Measurements from ENCODE around the gene SLC19A2.

Gene SLC19A2

GRCh38 chr1:169488157-169488556, 2.4 kb upstream of the SLC19A2 start:
- no peak overlapping the region for H3K27ac ChIP-seq (ENCODE audit: low read length)
- H3K4me3 ChIP-seq (ENCODE audit: low read length) = no peak overlapping the region
- peaks cover 2% of the 10 kb centered on the region; the same call in 1 of the 2 replicates for H3K4me1 ChIP-seq (ENCODE audit: control insufficient read depth, insufficient read depth, low read length)
- H3K9me3 ChIP-seq (ENCODE audit: control insufficient read depth, insufficient read depth, low read length) = no peaks in the 10 kb centered on the region
- no CpG with 5 or more reads among the region's 4 CpGs for WGBS (ENCODE audit: insufficient coverage, insufficient read length)
- no peaks in the 10 kb centered on the region for H3K27me3 ChIP-seq (ENCODE audit: control insufficient read depth, insufficient read depth, low read length)
- no peaks in the 10 kb centered on the region for H3K36me3 ChIP-seq (ENCODE audit: control insufficient read depth, insufficient read depth, low read length)
- no peak for DNase-seq (ENCODE audit: low read depth, low spot score)

GRCh38 chr1:169487561-169487960, 1.8 kb upstream of the SLC19A2 start:
- no peaks in the 10 kb centered on the region for H3K36me3 ChIP-seq (ENCODE audit: control insufficient read depth, insufficient read depth, low read length)
- H3K9me3 ChIP-seq (ENCODE audit: control insufficient read depth, insufficient read depth, low read length) = no peaks in the 10 kb centered on the region
- no peak overlapping the region for H3K27ac ChIP-seq (ENCODE audit: low read length)
- H3K4me1 ChIP-seq (ENCODE audit: control insufficient read depth, insufficient read depth, low read length) = peaks cover 2% of the 10 kb centered on the region; the same call in 1 of the 2 replicates
- WGBS (ENCODE audit: insufficient coverage, insufficient read length) = no CpG with 5 or more reads among the region's 16 CpGs
- H3K27me3 ChIP-seq (ENCODE audit: control insufficient read depth, insufficient read depth, low read length) = no peaks in the 10 kb centered on the region
- no peak for DNase-seq (ENCODE audit: low read depth, low spot score)
- H3K4me3 ChIP-seq (ENCODE audit: low read length) = no peak overlapping the region

- no CpG with 5 or more reads among the region's 5 CpGs for WGBS (ENCODE audit: insufficient coverage, insufficient read length)
- DNase-seq (ENCODE audit: low read depth, low spot score) = no peak
- no peak overlapping the region for H3K4me3 ChIP-seq (ENCODE audit: low read length)
- H3K27me3 ChIP-seq (ENCODE audit: control insufficient read depth, insufficient read depth, low read length) = no peaks in the 10 kb centered on the region
- no peak overlapping the region for H3K27ac ChIP-seq (ENCODE audit: low read length)
- H3K36me3 ChIP-seq (ENCODE audit: control insufficient read depth, insufficient read depth, low read length) = no peaks in the 10 kb centered on the region
- peaks cover 2% of the 10 kb centered on the region; the same call in 1 of the 2 replicates for H3K4me1 ChIP-seq (ENCODE audit: control insufficient read depth, insufficient read depth, low read length)
- H3K9me3 ChIP-seq (ENCODE audit: control insufficient read depth, insufficient read depth, low read length) = no peaks in the 10 kb centered on the region
Measured at GRCh38 chr1:169487133-169487532, 1.4 kb upstream of the SLC19A2 start.

GRCh38 chr1:169486281-169487051, 722 bp upstream of the SLC19A2 start:
- Histone ChIP-seq H3K9me3 (ENCODE audit: control insufficient read depth, insufficient read depth, low read length) (no peaks in the 10 kb centered on the region), H3K36me3 (ENCODE audit: control insufficient read depth, insufficient read depth, low read length) (no peaks in the 10 kb centered on the region), H3K4me1 (ENCODE audit: control insufficient read depth, insufficient read depth, low read length) (peaks cover 2% of the 10 kb centered on the region; the same call in 1 of the 2 replicates), H3K4me3 (ENCODE audit: low read length) (peak overlapping the region; percentile 61; the same call in 1 of the 2 replicates), H3K27ac (ENCODE audit: low read length) (no peak overlapping the region), H3K27me3 (ENCODE audit: control insufficient read depth, insufficient read depth, low read length) (no peaks in the 10 kb centered on the region)
- no peak for DNase-seq (ENCODE audit: low read depth, low spot score)
- no CpG with 5 or more reads among the region's 14 CpGs for WGBS (ENCODE audit: insufficient coverage, insufficient read length)

- DNase-seq (ENCODE audit: low read depth, low spot score) = peak; percentile 9
- WGBS (ENCODE audit: insufficient coverage, insufficient read length) = no CpG with 5 or more reads among the region's 15 CpGs
- Histone ChIP-seq H3K27ac (ENCODE audit: low read length) (no peak overlapping the region), H3K36me3 (ENCODE audit: control insufficient read depth, insufficient read depth, low read length) (no peaks in the 10 kb centered on the region), H3K9me3 (ENCODE audit: control insufficient read depth, insufficient read depth, low read length) (no peaks in the 10 kb centered on the region), H3K27me3 (ENCODE audit: control insufficient read depth, insufficient read depth, low read length) (no peaks in the 10 kb centered on the region), H3K4me1 (ENCODE audit: control insufficient read depth, insufficient read depth, low read length) (peaks cover 2% of the 10 kb centered on the region; the same call in 1 of the 2 replicates), H3K4me3 (ENCODE audit: low read length) (peak overlapping the region; percentile 86)
Measured at GRCh38 chr1:169484683-169485430, 887 bp downstream of the SLC19A2 start.

GRCh38 chr1:169484101-169484500, 1.6 kb downstream of the SLC19A2 start:
- H3K9me3 ChIP-seq (ENCODE audit: control insufficient read depth, insufficient read depth, low read length) = no peaks in the 10 kb centered on the region
- peaks cover 2% of the 10 kb centered on the region; the same call in 1 of the 2 replicates for H3K4me1 ChIP-seq (ENCODE audit: control insufficient read depth, insufficient read depth, low read length)
- H3K4me3 ChIP-seq (ENCODE audit: low read length) = no peak overlapping the region
- H3K27ac ChIP-seq (ENCODE audit: low read length) = no peak overlapping the region
- H3K36me3 ChIP-seq (ENCODE audit: control insufficient read depth, insufficient read depth, low read length) = no peaks in the 10 kb centered on the region
- no peak for DNase-seq (ENCODE audit: low read depth, low spot score)
- no CpG with 5 or more reads among the region's 4 CpGs for WGBS (ENCODE audit: insufficient coverage, insufficient read length)
- H3K27me3 ChIP-seq (ENCODE audit: control insufficient read depth, insufficient read depth, low read length) = no peaks in the 10 kb centered on the region

GRCh38 chr1:169483500-169483966, 2.2 kb downstream of the SLC19A2 start:
- no peak overlapping the region for H3K27ac ChIP-seq (ENCODE audit: low read length)
- peaks cover 2% of the 10 kb centered on the region; the same call in 1 of the 2 replicates for H3K4me1 ChIP-seq (ENCODE audit: control insufficient read depth, insufficient read depth, low read length)
- H3K27me3 ChIP-seq (ENCODE audit: control insufficient read depth, insufficient read depth, low read length) = no peaks in the 10 kb centered on the region
- no CpG with 5 or more reads among the region's 5 CpGs for WGBS (ENCODE audit: insufficient coverage, insufficient read length)
- no peak overlapping the region for H3K4me3 ChIP-seq (ENCODE audit: low read length)
- no peaks in the 10 kb centered on the region for H3K9me3 ChIP-seq (ENCODE audit: control insufficient read depth, insufficient read depth, low read length)
- DNase-seq (ENCODE audit: low read depth, low spot score) = no peak
- no peaks in the 10 kb centered on the region for H3K36me3 ChIP-seq (ENCODE audit: control insufficient read depth, insufficient read depth, low read length)

GRCh38 chr1:169479363-169480066, 6.2 kb downstream of the SLC19A2 start:
- Histone ChIP-seq H3K27me3 (ENCODE audit: control insufficient read depth, insufficient read depth, low read length) (no peaks in the 10 kb centered on the region), H3K27ac (ENCODE audit: low read length) (no peak overlapping the region), H3K36me3 (ENCODE audit: control insufficient read depth, insufficient read depth, low read length) (peaks cover 5% of the 10 kb centered on the region; the same call in 1 of the 2 replicates), H3K4me3 (ENCODE audit: low read length) (no peak overlapping the region), H3K9me3 (ENCODE audit: control insufficient read depth, insufficient read depth, low read length) (no peaks in the 10 kb centered on the region), H3K4me1 (ENCODE audit: control insufficient read depth, insufficient read depth, low read length) (peaks cover 2% of the 10 kb centered on the region; the same call in 1 of the 2 replicates)
- WGBS (ENCODE audit: insufficient coverage, insufficient read length) = no CpG with 5 or more reads among the region's 1 CpG
- DNase-seq (ENCODE audit: low read depth, low spot score) = no peak

- Histone ChIP-seq H3K4me1 (ENCODE audit: control insufficient read depth, insufficient read depth, low read length) (no peaks in the 10 kb centered on the region), H3K27me3 (ENCODE audit: control insufficient read depth, insufficient read depth, low read length) (no peaks in the 10 kb centered on the region), H3K36me3 (ENCODE audit: control insufficient read depth, insufficient read depth, low read length) (peaks cover 5% of the 10 kb centered on the region; the same call in 1 of the 2 replicates), H3K27ac (ENCODE audit: low read length) (no peak overlapping the region), H3K4me3 (ENCODE audit: low read length) (no peak overlapping the region), H3K9me3 (ENCODE audit: control insufficient read depth, insufficient read depth, low read length) (no peaks in the 10 kb centered on the region)
- no CpG with 5 or more reads among the region's 5 CpGs for WGBS (ENCODE audit: insufficient coverage, insufficient read length)
- no peak for DNase-seq (ENCODE audit: low read depth, low spot score)
Measured at GRCh38 chr1:169478094-169478672, 7.6 kb downstream of the SLC19A2 start.
